GM12891 (cell line): ENCODE results near the gene ATRNL1.
"Not testable (repeated sequence)": the region's sequence is repeated elsewhere in the genome, so short reads cannot be mapped to it uniquely, and the experiment has no call there.

Experiments
- DNase-seq: peaks from one replicate; pipeline ENCODE4 v3.0.0; 2011; ENCODE audit warnings: low spot score; ENCODE audit not compliant: insufficient read length
- FAIRE-seq: peaks from 2 replicates; lab custom pipeline; 2011; peaks lifted over from hg19 to GRCh38; lab: Jason Lieb, UNC
- PAX5 ChIP-seq: IDR thresholded peaks from 2 replicates; pipeline ENCODE4 v1.6.1; 2011; ENCODE audit warnings: low read length, moderate library complexity, mild to moderate bottlenecking; ENCODE audit not compliant: insufficient read depth, severe bottlenecking
- POLR2A ChIP-seq: IDR thresholded peaks from 2 replicates; pipeline ENCODE4 v1.6.1; 2011; ENCODE audit warnings: low read depth, low read length, control low read depth
- POLR2AphosphoS5 ChIP-seq: IDR thresholded peaks from 2 replicates; pipeline ENCODE4 v1.6.1; 2011; ENCODE audit warnings: low read depth, low read length, control low read depth
- POU2F2 ChIP-seq: IDR thresholded peaks from 2 replicates; pipeline ENCODE4 v1.6.1; 2011; ENCODE audit warnings: low read depth, mild to moderate bottlenecking, control low read depth, low read length, moderate library complexity
- SPI1 ChIP-seq: IDR thresholded peaks from 2 replicates; pipeline ENCODE4 v1.6.1; 2011; ENCODE audit warnings: low read depth, low read length, control low read depth
- TAF1 ChIP-seq: IDR thresholded peaks from 2 replicates; pipeline ENCODE4 v1.6.1; 2011; ENCODE audit warnings: low read depth, low read length, control low read depth

ATRNL1 gene

DNA sequence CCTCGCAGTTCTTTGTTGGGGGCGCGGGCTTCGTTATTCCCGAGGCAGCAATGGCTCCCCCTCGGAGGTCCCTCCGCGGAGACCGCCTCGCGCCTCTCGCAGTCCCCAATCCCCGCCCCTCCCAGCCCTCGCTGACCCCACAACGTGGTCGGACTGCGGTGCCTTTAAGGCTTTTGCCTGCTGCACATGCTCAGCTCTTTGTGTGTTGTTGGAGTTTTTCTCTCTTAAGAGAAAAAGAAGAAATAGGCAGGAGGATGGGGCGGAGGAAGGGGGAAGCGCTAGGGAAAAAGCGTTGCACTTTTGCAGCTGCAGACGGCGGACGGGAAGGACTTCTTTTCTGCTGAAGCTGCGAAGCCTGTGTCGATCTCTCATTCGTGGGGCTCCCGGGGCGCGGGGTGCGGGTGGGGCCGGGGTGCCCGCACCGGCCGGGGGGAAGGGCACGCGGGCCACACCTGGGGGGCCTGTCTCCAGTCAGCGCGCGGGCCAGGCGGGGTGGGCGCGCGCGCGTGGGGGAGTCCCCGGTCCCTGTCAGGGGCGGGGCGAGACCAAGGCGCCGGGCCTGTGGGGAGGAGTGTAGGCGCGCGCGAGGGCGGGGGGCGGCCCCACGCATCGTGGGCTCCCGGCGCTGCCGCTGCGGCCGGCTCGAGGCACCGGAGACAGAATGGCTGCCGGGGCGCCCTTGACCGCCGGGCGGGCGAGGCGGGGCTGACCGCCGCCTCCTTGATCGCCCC lies 445 bp upstream of the ATRNL1 start:
- FAIRE-seq (peak; percentile 38), DNase-seq (peak; percentile 57)
- TF ChIP-seq POLR2A: no peak
- no peak for TF ChIP-seq POU2F2
- no peak for TF ChIP-seq SPI1
- TF ChIP-seq PAX5: no peak
- TF ChIP-seq POLR2AphosphoS5: no peak
- no peak for TF ChIP-seq TAF1

DNA sequence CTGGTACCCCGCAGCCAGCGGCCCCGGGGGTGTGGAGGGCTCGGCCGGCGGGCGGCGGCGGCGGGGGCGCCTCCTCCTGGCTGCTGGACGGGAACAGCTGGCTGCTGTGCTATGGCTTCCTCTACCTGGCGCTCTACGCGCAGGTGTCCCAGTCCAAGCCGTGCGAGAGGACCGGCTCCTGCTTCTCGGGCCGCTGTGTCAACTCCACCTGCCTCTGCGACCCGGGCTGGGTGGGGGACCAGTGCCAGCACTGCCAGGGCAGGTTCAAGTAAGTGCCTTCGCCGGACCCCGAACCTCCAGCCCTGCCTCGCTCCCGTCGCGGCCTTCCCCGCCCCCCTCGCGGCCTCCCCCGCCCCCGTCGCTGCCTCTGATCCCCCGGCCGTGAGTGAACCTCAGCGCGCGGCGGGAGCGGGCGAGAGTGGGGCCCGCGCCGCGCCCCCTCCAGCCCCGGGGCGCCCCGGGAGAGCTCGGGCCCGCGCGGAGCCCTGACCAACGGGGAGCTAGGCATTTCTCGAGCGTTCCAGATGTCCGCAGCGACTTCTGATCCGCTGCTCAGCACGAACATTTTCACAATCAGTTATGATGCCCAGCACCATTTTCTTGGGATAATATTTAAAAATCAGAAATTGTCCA lies 727 bp downstream of the ATRNL1 start:
- DNase-seq: peak; percentile 38
- FAIRE-seq: peak; percentile 85
- TF ChIP-seq SPI1 (no peak), POLR2AphosphoS5 (no peak), TAF1 (no peak), POU2F2 (no peak), POLR2A (no peak), PAX5 (no peak)

DNA sequence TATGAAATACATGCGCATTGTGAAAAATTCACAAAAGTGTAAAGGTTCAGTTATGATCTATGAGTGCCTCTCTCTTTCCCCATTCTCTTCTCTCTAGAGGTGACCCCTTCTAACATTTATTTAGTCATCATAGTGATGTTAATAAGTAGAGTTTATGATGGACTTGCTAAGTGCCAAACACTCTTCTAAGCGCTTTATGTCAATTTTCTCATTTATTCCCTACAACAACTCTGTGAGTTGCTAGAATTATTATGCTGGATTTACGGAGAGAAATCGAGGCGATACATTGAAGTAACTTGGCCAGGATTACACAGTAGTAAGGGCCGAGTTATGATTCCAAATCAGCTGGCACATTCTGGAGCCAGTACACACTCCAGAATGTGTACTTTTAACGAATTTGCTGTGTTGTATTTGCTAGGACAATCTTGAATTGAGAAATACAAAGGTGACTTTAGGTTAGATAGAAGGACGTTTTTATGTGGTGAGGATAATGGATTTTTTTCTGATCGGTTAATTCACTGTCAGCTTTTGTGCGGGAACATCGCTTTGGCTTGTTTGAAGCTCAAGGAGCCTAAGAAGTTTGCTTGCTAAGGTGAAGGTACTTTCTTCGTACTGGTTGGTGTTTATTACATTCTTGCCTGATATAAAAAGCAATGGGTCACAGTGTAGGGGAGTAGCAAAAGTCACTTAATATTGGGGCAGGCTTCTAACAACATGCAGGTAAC lies 1.4 kb downstream of the ATRNL1 start:
- FAIRE-seq (no peak), DNase-seq (no peak)
- no peak for TF ChIP-seq PAX5
- TF ChIP-seq POLR2A: no peak
- no peak for TF ChIP-seq POU2F2
- TF ChIP-seq TAF1: no peak
- TF ChIP-seq SPI1: no peak
- TF ChIP-seq POLR2AphosphoS5: no peak

DNA sequence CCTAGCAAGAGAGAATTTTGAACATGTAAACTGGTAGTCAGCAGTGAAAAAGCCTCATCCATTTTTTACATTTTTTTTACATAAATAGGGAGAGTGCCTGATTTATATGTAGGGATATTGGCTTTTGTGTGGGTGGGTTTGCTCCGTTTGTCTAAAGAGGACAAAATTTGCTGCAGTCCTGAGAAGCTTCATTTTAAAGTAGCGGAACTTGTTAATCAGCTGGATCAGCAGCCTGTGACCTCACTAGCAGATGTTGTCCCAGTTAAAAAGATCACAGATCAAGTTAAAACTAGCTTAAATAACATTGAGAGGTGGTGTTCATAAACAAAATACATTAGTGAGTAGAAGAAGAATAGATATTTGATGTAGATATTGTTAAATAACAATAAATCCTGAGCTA lies 2.6 kb downstream of the ATRNL1 start:
- DNase-seq (no peak), FAIRE-seq (peak; percentile 38)

DNA sequence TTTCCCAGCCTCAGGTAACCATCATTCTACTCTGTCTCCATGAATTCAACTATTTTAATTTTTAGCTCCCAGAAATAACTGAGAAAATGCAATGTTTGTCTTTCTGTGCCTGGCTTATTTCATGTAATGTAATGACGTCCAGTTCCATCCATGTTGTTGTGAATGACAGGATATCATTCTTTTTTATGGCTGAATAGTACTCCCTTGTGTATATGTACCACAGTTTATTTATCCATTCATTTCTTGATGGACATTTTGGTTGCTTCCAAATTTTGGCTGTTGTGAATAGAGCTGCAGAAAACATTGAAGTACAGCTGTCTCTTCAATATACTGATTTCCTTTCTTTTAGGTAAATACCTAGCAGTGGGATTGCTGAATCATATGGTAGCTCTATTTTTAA lies 10.5 kb downstream of the ATRNL1 start:
- TF ChIP-seq TAF1 (no peak), SPI1 (no peak), PAX5 (no peak), POU2F2 (no peak), POLR2AphosphoS5 (no peak), POLR2A (no peak)
- no peak for DNase-seq
- FAIRE-seq: peak; percentile 47

More for the DNA sequence above, 2.6 kb downstream of the ATRNL1 start:
- TF ChIP-seq TAF1 (no peak), SPI1 (no peak), POU2F2 (no peak), POLR2AphosphoS5 (no peak), PAX5 (no peak), POLR2A (no peak)

DNA sequence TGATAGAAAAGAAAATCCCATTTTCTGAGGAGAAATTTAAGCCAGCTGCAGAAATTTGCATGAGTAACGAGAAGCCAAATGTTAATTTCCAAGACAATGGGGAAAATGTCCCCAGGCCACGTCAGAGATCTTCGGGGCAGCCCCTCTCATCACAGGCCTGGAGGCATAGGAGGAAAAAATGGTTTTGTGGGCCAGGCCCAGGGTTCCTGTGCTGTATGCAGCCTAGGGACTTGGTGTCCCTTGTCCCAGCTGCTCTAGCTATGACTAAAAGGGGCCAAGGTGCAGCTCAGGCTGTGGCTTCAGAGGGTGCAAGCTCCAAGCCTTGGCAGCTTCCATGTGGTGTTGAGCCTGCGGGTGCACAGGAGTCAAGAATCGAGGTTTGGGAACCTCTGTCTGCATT lies 12.2 kb downstream of the ATRNL1 start:
- FAIRE-seq, DNase-seq: not testable (repeated sequence)

DNA sequence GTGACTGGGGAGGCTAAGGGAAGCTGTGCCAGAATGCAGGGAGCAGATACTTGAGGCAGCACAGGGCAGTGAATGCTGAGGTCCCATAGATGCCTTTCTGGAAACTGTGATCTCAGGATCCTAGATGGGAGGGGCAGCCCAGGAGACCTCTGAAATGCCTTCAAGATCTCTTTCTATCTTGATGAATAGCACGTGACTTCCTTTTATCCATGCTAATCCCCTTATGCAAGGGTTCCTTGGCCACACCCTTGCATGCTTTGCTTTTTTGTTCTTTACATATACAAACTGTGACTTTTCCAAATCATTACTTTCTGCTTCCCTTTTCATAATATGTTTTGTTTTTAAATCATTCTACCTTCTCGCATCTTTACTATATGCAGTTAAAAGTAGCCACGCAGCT lies 14.7 kb downstream of the ATRNL1 start:
- TF ChIP-seq SPI1 (no peak), POLR2AphosphoS5 (no peak), TAF1 (no peak), POU2F2 (no peak), POLR2A (no peak), PAX5 (no peak)
- FAIRE-seq (no peak), DNase-seq (no peak)

DNA sequence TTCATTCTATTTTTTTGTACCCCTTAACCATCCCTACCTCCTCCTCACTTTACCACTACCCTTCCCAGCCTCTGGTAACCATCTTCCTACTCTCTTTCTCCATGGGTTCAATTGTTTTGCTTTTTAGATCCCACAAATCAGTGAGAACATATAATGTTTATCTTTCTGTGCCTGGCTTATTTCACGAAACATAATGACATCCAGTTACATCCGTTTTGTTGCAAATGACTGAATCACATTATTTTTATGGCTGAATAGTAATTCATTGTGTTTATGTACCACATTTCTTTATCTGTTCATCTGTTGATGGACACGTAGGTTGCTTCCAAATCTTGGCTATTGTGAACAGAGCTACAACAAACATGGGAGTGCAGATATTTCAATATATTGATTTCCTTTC lies 24.1 kb downstream of the ATRNL1 start:
- TF ChIP-seq POLR2A (no peak), POLR2AphosphoS5 (no peak), TAF1 (no peak), POU2F2 (no peak), SPI1 (no peak)
- no peak for FAIRE-seq
- DNase-seq: no peak

DNA sequence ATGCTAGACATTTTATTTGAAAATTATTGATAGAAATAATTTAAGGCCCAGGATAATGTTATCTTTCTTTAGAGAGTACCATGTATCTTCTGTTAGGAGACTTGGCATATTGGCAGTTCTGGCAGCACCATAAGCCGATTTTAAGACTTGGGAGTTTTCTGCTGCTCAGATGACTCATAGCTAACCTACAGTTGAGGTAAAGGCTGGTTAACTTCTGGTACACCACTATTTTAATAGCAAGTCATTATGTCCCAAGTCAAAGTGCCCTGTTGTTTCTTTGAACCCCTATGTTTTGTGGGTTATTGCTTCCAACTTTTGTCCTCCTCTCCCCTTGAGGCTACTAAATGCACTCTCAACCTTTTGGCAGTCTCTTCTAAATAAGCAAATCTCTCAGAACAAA lies 25.2 kb downstream of the ATRNL1 start:
- no peak for FAIRE-seq
- DNase-seq: no peak
- TF ChIP-seq TAF1 (no peak), POU2F2 (no peak), SPI1 (no peak), PAX5 (no peak), POLR2A (no peak), POLR2AphosphoS5 (no peak)
